Activated naive CD4-positive, alpha-beta T cell treated with anti-CD3 and anti-CD28 coated beads, Interleukin-2, amount 50 U/mL, for 72 hours (primary cell): ENCODE measurements around the gene CTSC. TPM values are rescaled to one million over a fixed set of nuclear protein-coding genes. Genes with fewer than 3 reads are reported as not detected.
A peak's percentile ranks its signal among the peaks of the same experiment; 100 is the strongest.

Source experiments
- ATAC-seq, 2 donors: fragments of 150-1000 bp; cut with Tn5 transposase; 2 replicates each; pipeline ENCODE4 v1.10.0; 2021; ENCODE audit warnings: mild to moderate bottlenecking in 2 of 2, moderate library complexity in 2 of 2
- DNase-seq, 2 donors: peaks; one replicate each; pipeline ENCODE4 v3.0.0; 2021 to 2022; ENCODE audit warnings: low spot score in 2 of 2
- H3K27ac Mint-ChIP-seq, 2 donors: one replicate each; pipeline ENCODE4 v1.8.0; 2022; ENCODE audit warnings: mild to moderate bottlenecking in 2 of 2, mixed read lengths in 2 of 2
- H3K36me3 Mint-ChIP-seq, 2 donors: one replicate each; pipeline ENCODE4 v1.8.0; 2022; ENCODE audit warnings: mixed read lengths in 2 of 2
- H3K9me3 Mint-ChIP-seq, 2 donors: one replicate each; pipeline ENCODE4 v1.8.0; 2022; ENCODE audit warnings: mixed read lengths in 2 of 2
- total RNA-seq, 2 donors: library from RNA; stranded (reverse); gene quantifications; one replicate each; pipeline ENCODE4 v1.2.3, GENCODE V29; 2022

The CTSC gene
- total RNA-seq, 2 donors from 2014 or later, result 46.1 to 48.1 TPM

DNA sequence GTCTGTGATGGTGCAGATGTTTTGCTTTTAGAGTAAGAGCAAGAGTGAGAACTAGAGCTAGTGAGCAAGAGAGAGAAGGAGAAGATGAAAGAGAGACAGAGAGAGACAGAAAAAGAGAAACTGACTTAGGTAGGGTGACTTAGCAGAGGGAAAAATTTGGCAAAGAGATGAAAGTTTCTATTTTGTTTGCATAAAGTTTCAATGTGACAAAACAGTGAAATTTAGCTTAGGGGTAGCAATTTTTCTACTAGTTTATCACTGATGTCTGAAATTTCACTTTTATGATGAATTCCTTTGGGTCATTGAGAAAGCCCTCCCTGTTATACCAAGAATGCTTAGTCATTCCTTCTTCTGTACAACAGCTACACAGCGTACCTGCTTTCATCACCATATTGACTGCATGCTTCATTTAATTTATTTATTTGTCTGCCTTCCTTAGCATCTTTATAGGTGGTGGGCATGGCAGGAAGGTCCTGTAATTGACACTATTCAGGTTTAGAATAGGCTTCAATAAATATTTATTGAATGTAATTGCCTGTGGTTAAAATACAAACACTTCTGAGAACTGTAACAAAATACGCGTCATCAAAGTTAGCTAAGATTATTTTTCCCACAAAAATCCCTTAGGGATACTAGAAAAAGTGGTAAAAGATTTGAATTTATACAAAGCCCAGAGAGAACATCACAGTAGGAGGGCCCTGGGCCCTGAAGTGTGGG, 19.9 kb upstream of the CTSC start:
- no peaks in the 10 kb centered on the region for H3K9me3 Mint-ChIP-seq
- H3K36me3 Mint-ChIP-seq, result no peaks in the 10 kb centered on the region
- ATAC-seq, result peak; percentile 91 to 92
- DNase-seq, result no peak
- H3K27ac Mint-ChIP-seq, result peak overlapping the region in 1 of 2 donors; percentile 79

DNA sequence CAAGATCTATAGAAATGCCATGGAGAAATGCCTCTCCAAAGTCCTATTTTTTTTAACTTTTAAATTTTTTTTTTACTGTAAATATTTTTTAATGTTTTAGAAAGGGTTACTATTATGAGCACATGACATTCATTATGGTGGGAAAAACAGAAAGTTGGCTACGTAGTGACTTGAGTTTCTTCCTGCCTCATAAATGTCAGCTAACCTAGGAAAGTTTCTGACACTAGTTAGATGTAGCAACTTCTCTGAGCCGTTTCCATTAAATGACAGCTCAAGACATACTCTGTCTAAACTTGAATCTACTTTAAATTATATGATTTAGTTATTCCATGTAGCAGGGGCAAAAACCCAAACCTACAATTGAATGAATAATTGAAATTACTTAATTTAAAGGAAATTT, 18.4 kb upstream of the CTSC start:
- Mint-ChIP-seq H3K9me3 (no peaks in the 10 kb centered on the region), H3K36me3 (no peaks in the 10 kb centered on the region), H3K27ac (no peak overlapping the region)
- no peak for DNase-seq
- no peak for ATAC-seq

- Mint-ChIP-seq H3K36me3 (no peaks in the 10 kb centered on the region), H3K27ac (no peak overlapping the region), H3K9me3 (no peaks in the 10 kb centered on the region)
- DNase-seq (no peak), ATAC-seq (peak in 1 of 2 donors; percentile 51)
Observed at GRCh38 chr11:88354912-88355311, 17.4 kb upstream of the CTSC start.

DNA sequence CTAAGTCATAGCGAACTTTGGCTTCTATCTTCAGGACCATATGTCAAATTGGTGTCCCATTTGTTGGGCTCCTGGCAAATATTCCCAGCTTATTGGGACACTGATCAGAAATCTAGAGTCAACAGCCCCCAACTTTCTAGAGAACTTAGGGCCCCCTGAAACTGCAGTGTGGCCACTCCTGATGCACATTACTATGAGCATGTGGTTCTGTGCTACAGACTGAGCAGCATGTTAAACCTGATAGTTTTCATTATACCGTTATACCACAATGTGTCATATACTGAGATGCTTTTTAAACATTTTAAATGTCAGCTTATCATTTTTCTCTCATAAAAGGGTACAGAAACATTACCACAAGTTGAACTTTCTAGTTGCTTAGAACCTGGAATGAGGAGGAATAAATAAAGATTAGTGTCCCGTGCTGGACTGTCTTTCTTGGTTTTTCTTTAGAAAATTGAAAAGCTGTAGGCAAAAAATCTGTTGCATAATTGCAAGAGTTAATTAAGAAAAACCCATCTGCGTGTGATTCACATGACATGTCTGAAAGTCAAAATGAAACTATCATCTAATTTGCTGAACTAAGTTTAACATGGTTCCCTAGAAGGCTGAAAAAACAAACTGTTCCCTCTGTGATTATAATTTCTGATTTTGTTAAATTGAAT, 16.4 kb upstream of the CTSC start:
- Mint-ChIP-seq H3K9me3 (no peaks in the 10 kb centered on the region), H3K36me3 (no peaks in the 10 kb centered on the region), H3K27ac (no peak overlapping the region)
- DNase-seq, result no peak
- ATAC-seq, result peak; percentile 49 to 67

- no peak overlapping the region for H3K27ac Mint-ChIP-seq
- DNase-seq (no peak), ATAC-seq (no peak)
- H3K36me3 Mint-ChIP-seq, result no peaks in the 10 kb centered on the region
- H3K9me3 Mint-ChIP-seq, result no peaks in the 10 kb centered on the region
Observed at GRCh38 chr11:88353386-88353785, 15.8 kb upstream of the CTSC start.

DNA sequence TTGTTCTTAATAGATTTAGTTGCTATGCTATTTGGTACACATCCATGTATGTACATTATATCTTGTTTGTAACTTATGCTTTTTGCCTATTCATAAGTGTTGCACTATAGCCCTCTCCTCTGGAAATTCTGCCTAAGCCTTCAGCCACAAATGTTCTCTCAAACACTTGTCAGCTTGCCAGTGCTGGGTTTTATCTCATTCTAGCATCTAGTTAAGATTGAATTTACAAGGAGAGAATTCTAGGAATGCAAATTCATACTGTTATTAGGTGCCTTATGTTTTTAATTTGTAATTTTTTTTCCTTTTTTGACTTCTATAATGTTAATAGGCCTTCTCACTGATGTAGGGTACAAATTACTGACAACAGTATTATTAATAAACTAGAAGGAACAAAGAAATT, 14.6 kb upstream of the CTSC start:
- Mint-ChIP-seq H3K36me3 (no peaks in the 10 kb centered on the region), H3K9me3 (no peaks in the 10 kb centered on the region), H3K27ac (no peak overlapping the region)
- DNase-seq (no peak), ATAC-seq (no peak)

DNA sequence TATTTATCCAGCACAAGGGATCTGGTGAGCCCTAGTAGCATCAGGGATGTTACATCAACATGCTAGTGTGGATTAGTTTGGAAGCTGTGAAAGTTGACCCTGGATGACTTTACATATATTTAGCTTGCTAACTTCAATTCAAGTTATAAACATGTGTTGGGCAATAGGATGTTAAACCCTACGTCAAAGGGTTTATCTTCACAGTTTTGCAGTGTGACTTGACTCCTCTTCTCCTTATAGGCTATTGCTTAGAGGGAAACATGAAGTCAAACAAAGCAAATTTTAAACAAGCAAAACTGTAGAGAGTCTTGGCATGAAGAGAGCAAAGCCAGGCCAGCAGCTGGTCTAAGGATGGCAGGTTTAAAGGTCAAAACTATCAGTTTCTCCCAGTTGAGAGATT, 11.3 kb upstream of the CTSC start:
- Mint-ChIP-seq H3K27ac (no peak overlapping the region), H3K9me3 (no peaks in the 10 kb centered on the region), H3K36me3 (no peaks in the 10 kb centered on the region)
- ATAC-seq (no peak), DNase-seq (no peak)

- DNase-seq, result no peak
- Mint-ChIP-seq H3K27ac (no peak overlapping the region), H3K36me3 (no peaks in the 10 kb centered on the region), H3K9me3 (no peaks in the 10 kb centered on the region)
- no peak for ATAC-seq
Observed at GRCh38 chr11:88345949-88346348, 8.4 kb upstream of the CTSC start.

DNA sequence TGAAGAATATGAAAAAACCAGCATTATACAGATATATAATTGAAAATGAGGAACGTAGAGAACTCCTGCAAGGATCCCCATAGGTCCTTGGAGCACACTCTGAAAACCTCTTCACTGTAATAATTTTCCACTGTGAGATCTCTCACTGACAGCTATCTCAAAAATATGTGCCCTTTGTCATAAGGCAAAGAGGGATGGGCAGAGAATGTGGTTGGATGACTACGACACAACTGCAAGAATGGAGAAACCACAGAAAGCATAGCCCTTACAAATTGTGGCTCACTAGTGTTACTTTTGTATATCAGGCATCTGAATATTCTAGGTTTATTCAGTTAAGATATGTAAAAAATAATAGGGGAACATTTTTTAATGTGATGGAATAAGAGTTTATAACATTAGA, 7.9 kb upstream of the CTSC start:
- peak; percentile 78 to 86 for ATAC-seq
- no peak for DNase-seq
- Mint-ChIP-seq H3K9me3 (no peaks in the 10 kb centered on the region), H3K27ac (no peak overlapping the region), H3K36me3 (no peaks in the 10 kb centered on the region)

- no peak overlapping the region for H3K27ac Mint-ChIP-seq
- no peak for ATAC-seq
- no peaks in the 10 kb centered on the region for H3K9me3 Mint-ChIP-seq
- peaks cover 0 to 5% of the 10 kb centered on the region in 2 donors for H3K36me3 Mint-ChIP-seq
- DNase-seq, result no peak
Observed at GRCh38 chr11:88344869-88345268, 7.3 kb upstream of the CTSC start.

DNA sequence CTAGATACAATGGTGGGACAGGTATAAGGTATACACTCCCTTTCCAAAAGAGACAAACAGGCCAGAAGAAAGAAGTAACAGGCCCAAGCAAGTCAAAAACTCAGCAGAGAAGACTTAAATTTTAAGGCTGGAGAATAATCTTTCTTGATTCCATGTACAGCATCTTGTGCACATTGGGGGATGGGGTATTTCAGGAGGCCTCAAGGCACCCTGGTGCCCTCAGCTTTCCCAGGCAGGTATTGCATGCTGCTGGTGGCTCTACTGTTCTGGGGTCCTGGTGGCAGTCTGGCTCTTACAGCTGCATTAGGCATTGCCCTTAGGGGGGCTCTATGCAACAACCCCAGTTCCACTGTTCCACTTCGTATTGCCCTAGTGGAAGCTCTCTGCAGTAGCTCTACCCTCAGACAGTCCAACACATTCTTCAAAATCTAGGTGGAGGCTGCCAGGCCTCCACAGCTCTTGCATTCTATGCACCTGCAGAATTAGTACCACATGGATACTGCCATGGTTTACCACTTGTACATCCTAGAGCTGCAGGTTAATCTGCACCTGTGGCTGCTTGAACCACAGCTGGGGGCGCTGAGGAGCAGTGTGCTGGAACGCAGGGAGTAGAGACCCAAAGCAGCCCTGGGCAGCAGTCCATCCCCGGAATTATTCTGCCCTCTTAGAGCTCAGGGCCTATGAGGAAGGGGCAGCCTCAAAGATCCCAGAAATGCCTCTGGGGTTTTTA, 4.2 kb upstream of the CTSC start:
- H3K27ac Mint-ChIP-seq, result no peak overlapping the region
- H3K36me3 Mint-ChIP-seq, result peaks cover 5 to 6% of the 10 kb centered on the region in 2 donors
- ATAC-seq (no peak), DNase-seq (no peak)
- H3K9me3 Mint-ChIP-seq, result no peaks in the 10 kb centered on the region

GRCh38 chr11:88340366-88340935, 2.9 kb upstream of the CTSC start:
- Mint-ChIP-seq H3K9me3 (no peaks in the 10 kb centered on the region), H3K36me3 (peaks cover 9 to 10% of the 10 kb centered on the region in 2 donors), H3K27ac (no peak overlapping the region)
- ATAC-seq (no peak), DNase-seq (no peak)

- peak; percentile 52 to 77 for ATAC-seq
- DNase-seq, result peak in 1 of 2 donors; percentile 67
- Mint-ChIP-seq H3K27ac (peak overlapping the region; percentile 89 to 96), H3K36me3 (peaks cover 20 to 23% of the 10 kb centered on the region in 2 donors), H3K9me3 (no peaks in the 10 kb centered on the region)
Observed at GRCh38 chr11:88337987-88338668, 592 bp upstream of the CTSC start.

- no peak for DNase-seq
- H3K36me3 Mint-ChIP-seq, result peaks cover 33 to 38% of the 10 kb centered on the region in 2 donors
- ATAC-seq, result no peak
- no peaks in the 10 kb centered on the region for H3K9me3 Mint-ChIP-seq
- no peak overlapping the region for H3K27ac Mint-ChIP-seq
Observed at GRCh38 chr11:88335284-88335683, 2.3 kb downstream of the CTSC start.

DNA sequence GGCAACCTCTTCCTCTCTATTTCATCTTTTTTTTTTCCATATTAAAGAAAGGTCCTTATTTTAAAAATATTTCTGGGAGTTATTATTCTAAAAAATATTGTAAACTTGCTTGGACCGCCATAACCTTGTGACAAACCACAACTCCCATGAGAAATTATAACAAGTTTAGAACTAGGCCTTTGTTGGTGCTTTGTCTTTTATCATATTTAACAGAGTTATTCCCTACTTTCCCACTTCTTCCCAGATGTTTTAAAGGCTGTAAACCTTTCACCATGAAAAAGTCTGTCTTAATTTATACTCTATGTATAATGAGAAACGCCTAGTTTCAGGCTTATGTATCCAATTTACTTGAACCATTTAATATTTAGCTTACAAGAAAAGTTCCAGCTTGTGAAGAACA, 3.7 kb downstream of the CTSC start:
- Mint-ChIP-seq H3K27ac (peak overlapping the region in 1 of 2 donors; percentile 20), H3K9me3 (no peaks in the 10 kb centered on the region), H3K36me3 (peaks cover 32 to 33% of the 10 kb centered on the region in 2 donors)
- ATAC-seq (no peak), DNase-seq (no peak)

GRCh38 chr11:88332851-88333250, 4.7 kb downstream of the CTSC start:
- DNase-seq (no peak), ATAC-seq (no peak)
- Mint-ChIP-seq H3K9me3 (no peaks in the 10 kb centered on the region), H3K36me3 (peaks cover 32 to 33% of the 10 kb centered on the region in 2 donors), H3K27ac (no peak overlapping the region)
